H1 (cell line): ENCODE measurements around the gene PCDHAC2. TPM values are rescaled to one million over a fixed set of nuclear protein-coding genes. Genes with fewer than 3 reads are reported as not detected.

ENCODE experiments used
- CTCF ChIA-PET: fragments of 300-600 bp; sonication (Branson Sonifier 250); formaldehyde crosslinking; loops from one replicate; lab custom pipeline; 2021; ENCODE audit not compliant: partially characterized antibody; lab: Charles Lee
- POLR2A ChIA-PET: fragments of 300-600 bp; sonication (Branson Sonifier 250); formaldehyde crosslinking; loops from one replicate; lab custom pipeline; 2021; ENCODE audit warnings: inconsistent platforms; ENCODE audit not compliant: partially characterized antibody; lab: Charles Lee
- DNase-seq, 2 experiments: peaks; one replicate each; pipeline versions ENCODE4 v3.0.0 to v3.0.0-alpha.2; 2010 to 2022; ENCODE audit warnings: low spot score in 2 of 2, low read depth in 1 of 2, mixed read lengths in 1 of 2
- FAIRE-seq: peaks from 2 replicates; lab custom pipeline; 2011; peaks lifted over from hg19 to GRCh38; lab: Jason Lieb, UNC
- H2AFZ ChIP-seq: 2 replicates; pipeline ENCODE4 v1.8.1; 2012; ENCODE audit warnings: low read length, inconsistent platforms
- H2AK5ac ChIP-seq: 2 replicates; pipeline ENCODE4 v1.6.1; 2013; ENCODE audit warnings: low read depth, low read length
- H2BK120ac ChIP-seq: replicated peaks from 2 replicates; pipeline ENCODE3; 2013; ENCODE audit warnings: low read depth, low read length, inconsistent platforms
- H2BK12ac ChIP-seq: 2 replicates; pipeline ENCODE4 v1.6.1; 2013; ENCODE audit warnings: low read depth, low read length
- H2BK15ac ChIP-seq: 2 replicates; pipeline ENCODE4 v1.6.1; 2013; ENCODE audit warnings: low read length
- H2BK20ac ChIP-seq: 2 replicates; pipeline ENCODE4 v1.6.1; 2013; ENCODE audit warnings: low read length
- H2BK5ac ChIP-seq: 2 replicates; pipeline ENCODE4 v1.6.1; 2013; ENCODE audit warnings: low read depth, low read length
- H3K14ac ChIP-seq: 2 replicates; pipeline ENCODE4 v1.6.1; 2013; ENCODE audit warnings: inconsistent platforms; ENCODE audit not compliant: insufficient read length
- H3K18ac ChIP-seq: 2 replicates; pipeline ENCODE4 v1.6.1; 2013; ENCODE audit warnings: low read length; ENCODE audit errors: extremely low read depth
- H3K23ac ChIP-seq: 2 replicates; pipeline ENCODE4 v1.6.1; 2013; ENCODE audit warnings: inconsistent platforms; ENCODE audit not compliant: insufficient read length
- H3K23me2 ChIP-seq: 2 replicates; pipeline ENCODE4 v1.6.1; 2013; ENCODE audit warnings: low read depth, low read length
- H3K27ac ChIP-seq: 2 replicates; pipeline ENCODE4 v1.6.1; 2011; ENCODE audit warnings: low read depth, low read length, inconsistent platforms
- H3K27me3 ChIP-seq, 4 experiments: replicated peaks in 1 of 4; 1 replicate in 1 of 4; 2 replicates in 3 of 4; pipeline versions ENCODE4 v1.6.1 to v1.8.1; 2011 to 2013; ENCODE audit warnings: low read length in 3 of 4, mild to moderate bottlenecking in 3 of 4, inconsistent platforms in 2 of 4, mixed read lengths in 2 of 4, moderate library complexity in 1 of 4; ENCODE audit not compliant: control insufficient read depth in 3 of 4, insufficient read depth in 3 of 4; ENCODE audit errors: extremely low read depth in 1 of 4
- H3K36me3 ChIP-seq, 4 experiments: 2 replicates each; pipeline versions ENCODE4 v1.6.1 to v1.8.1; 2011 to 2013; ENCODE audit warnings: mild to moderate bottlenecking in 4 of 4, low read length in 3 of 4, moderate library complexity in 2 of 4, control low read depth in 1 of 4, inconsistent platforms in 1 of 4; ENCODE audit not compliant: insufficient read depth in 4 of 4, control insufficient read depth in 2 of 4
- H3K4ac ChIP-seq: replicated peaks from 2 replicates; pipeline ENCODE3; 2013; ENCODE audit warnings: low read length, low read depth, mixed read lengths, inconsistent platforms; ENCODE audit not compliant: insufficient read length
- H3K4me1 ChIP-seq, 4 experiments: replicated peaks in 1 of 4; 1 replicate in 1 of 4; 2 replicates in 3 of 4; pipeline versions ENCODE4 v1.6.1 to v1.8.1; 2011 to 2013; ENCODE audit warnings: low read length in 3 of 4, inconsistent platforms in 2 of 4, mixed read lengths in 1 of 4; ENCODE audit not compliant: insufficient read depth in 4 of 4, control insufficient read depth in 3 of 4
- H3K4me2 ChIP-seq, 2 experiments: 2 replicates each; pipeline versions ENCODE4 v1.6.1 to v1.8.1; 2011 to 2013; ENCODE audit warnings: low read depth in 2 of 2, low read length in 2 of 2, control low read depth in 1 of 2, inconsistent platforms in 1 of 2, mild to moderate bottlenecking in 1 of 2; ENCODE audit not compliant: insufficient read depth in 1 of 2
- H3K4me3 ChIP-seq, 4 experiments: fragments of 200-600, 300-600 bp in 1 of 4; sonication (generic), shearing (Covaris generic), sonication (Bioruptor Twin) in 1 of 4; 2 replicates each; pipeline versions ENCODE4 v1.5.1 to v1.8.1; 2011 to 2016; ENCODE audit warnings: low read length in 4 of 4, low read depth in 3 of 4, control low read depth in 2 of 4, inconsistent platforms in 2 of 4, mild to moderate bottlenecking in 2 of 4, mixed read lengths in 1 of 4, moderate library complexity in 1 of 4; ENCODE audit not compliant: insufficient read depth in 2 of 4; ENCODE audit errors: extremely low read depth in 1 of 4
- H3K56ac ChIP-seq: replicated peaks from 2 replicates; pipeline ENCODE3; 2013; ENCODE audit warnings: low read depth, mild to moderate bottlenecking, mixed read lengths, low read length, inconsistent platforms; ENCODE audit not compliant: insufficient read length
- H3K79me1 ChIP-seq: 2 replicates; pipeline ENCODE4 v1.6.1; 2013; ENCODE audit warnings: low read depth, low read length, control low read depth
- H3K79me2 ChIP-seq, 2 experiments: 2 replicates each; pipeline versions ENCODE4 v1.6.1 to v1.8.1; 2012 to 2013; ENCODE audit warnings: low read length in 2 of 2, mild to moderate bottlenecking in 2 of 2, inconsistent platforms in 1 of 2; ENCODE audit not compliant: insufficient read depth in 2 of 2, control insufficient read depth in 1 of 2
- H3K9ac ChIP-seq, 4 experiments: replicated peaks in 1 of 4; 1 replicate in 1 of 4; 2 replicates in 3 of 4; pipeline versions ENCODE4 v1.6.1 to v1.8.1; 2011 to 2013; ENCODE audit warnings: low read depth in 3 of 4, low read length in 3 of 4, control low read depth in 2 of 4, mild to moderate bottlenecking in 2 of 4, moderate library complexity in 2 of 4, inconsistent platforms in 1 of 4; ENCODE audit errors: extremely low read depth in 1 of 4
- H3K9me3 ChIP-seq, 2 experiments: 2 replicates each; pipeline versions ENCODE4 v1.6.1 to v1.8.1; 2012 to 2013; ENCODE audit warnings: mild to moderate bottlenecking in 2 of 2, moderate library complexity in 2 of 2, control low read depth in 1 of 2, inconsistent platforms in 1 of 2, low read depth in 1 of 2, low read length in 1 of 2, mixed read lengths in 1 of 2; ENCODE audit not compliant: insufficient read depth in 2 of 2
- H4K20me1 ChIP-seq, 2 experiments: replicated peaks in 1 of 2; 2 replicates each; pipeline versions ENCODE3 to v1.8.1; 2011 to 2013; ENCODE audit warnings: inconsistent platforms in 2 of 2, low read length in 2 of 2, mild to moderate bottlenecking in 1 of 2; ENCODE audit not compliant: insufficient read depth in 2 of 2, control insufficient read depth in 1 of 2
- H4K5ac ChIP-seq: 2 replicates; pipeline ENCODE4 v1.6.1; 2013; ENCODE audit warnings: low read length, low read depth, mixed read lengths, inconsistent platforms; ENCODE audit not compliant: insufficient read length
- H4K8ac ChIP-seq: 2 replicates; pipeline ENCODE4 v1.8.0; 2013; ENCODE audit warnings: mild to moderate bottlenecking, moderate library complexity, low read length, inconsistent platforms; ENCODE audit not compliant: insufficient read depth; ENCODE audit errors: extremely low read depth
- H4K91ac ChIP-seq: replicated peaks from 2 replicates; pipeline ENCODE3; 2013; ENCODE audit warnings: low read length, mixed read lengths, inconsistent platforms; ENCODE audit not compliant: insufficient read length
- JUND ChIP-seq: IDR thresholded peaks from 2 replicates; pipeline ENCODE4 v1.6.1; 2011; ENCODE audit warnings: mild to moderate bottlenecking, improper control_type of control experiment, low read length
- MAFK ChIP-seq: IDR thresholded peaks from 2 replicates; pipeline ENCODE4 v1.6.1; 2012; ENCODE audit warnings: low read depth, mild to moderate bottlenecking, improper control_type of control experiment, low read length
- SIX5 ChIP-seq: IDR thresholded peaks from 2 replicates; pipeline ENCODE4 v1.6.1; 2011; ENCODE audit warnings: mild to moderate bottlenecking, low read depth, low read length
- WGBS, 2 experiments: shearing (Covaris generic) in 1 of 2; methylation state at CpG; one replicate each; pipeline versions ENCODE4 v1.1.6 to v1.1.7; 2013 to 2015; ENCODE audit warnings: low lambda C conversion rate in 2 of 2, mixed read lengths in 2 of 2, inconsistent platforms in 1 of 2, low coverage in 1 of 2, missing lambda C conversion rate in 1 of 2; ENCODE audit not compliant: insufficient replicate concordance in 2 of 2, insufficient coverage in 1 of 2, insufficient read length in 1 of 2; ENCODE audit errors: extremely low coverage in 1 of 2, missing lambda C conversion rate in 1 of 2; 5-methylcytosine and 5-hydroxymethylcytosine counted together
- polyA plus RNA-seq, 7 experiments: library from polyadenylated mRNA; depleted of rRNA in 3 of 7; stranded (reverse) in 5 of 7; unstranded in 2 of 7; fragments of >200 nt in 5 of 7; fragments of 200-250 nt in 2 of 7; gene quantifications; 1 replicate in 5 of 7; 2 replicates in 1 of 7; 4 replicates in 1 of 7; pipeline versions ENCODE4 v1.2.1 to v1.2.3, GENCODE V29; 2011 to 2013; ENCODE audit warnings: missing spikeins in 2 of 7, mixed read lengths in 2 of 7
- total RNA-seq: library from RNA; stranded (reverse); fragmentation: NEBNext Ultra II Directional; extraction: Animal tissue kit (Norgen Biotek cat#: 25700); gene quantifications from 2 replicates; pipeline ENCODE4 v1.2.1, GENCODE V29; 2021

PCDHAC2 gene
- total and polyA plus RNA-seq, 2 of the 8 experiments (the other 6 are each of a cell fraction or from before 2014, with no cell fraction given) = 3.7 to 5.0 TPM

- no peak for FAIRE-seq
- CTCF ChIA-PET = interaction anchor here (0.6 to 1.7 kb wide), 4 partner anchors 13 to 98 kb away, joined by 3 to 8 read pairs (median 4); partner anchors contain the start of genes PCDHA10 and PCDHAC2
Observed at GRCh38 chr5:140953234-140953633, 13.0 kb upstream of the PCDHAC2 start.

More at GRCh38 chr5:140953234-140953633, 13.0 kb upstream of the PCDHAC2 start:
- Histone ChIP-seq H2AFZ (no peak overlapping the region), H3K79me1 (no peaks in the 10 kb centered on the region), H3K4ac (no peak overlapping the region), H3K4me1 (no peaks in the 10 kb centered on the region), H3K4me3 (no peak overlapping the region), H4K91ac (no peak overlapping the region)
- TF ChIP-seq SIX5 = no peak
- no peak for TF ChIP-seq JUND
- TF ChIP-seq MAFK = no peak
- TF ChIP-seq, all 59 proteins: peak for 0
- no peak overlapping the region for H2AK5ac ChIP-seq
- H4K5ac ChIP-seq = no peak overlapping the region
- H3K27me3 ChIP-seq = no peaks in the 10 kb centered on the region
- no peaks in the 10 kb centered on the region for H3K36me3 ChIP-seq
- no peaks in the 10 kb centered on the region for H3K79me2 ChIP-seq
- no peak overlapping the region for H2BK15ac ChIP-seq
- no peak overlapping the region for H2BK120ac ChIP-seq
- H4K8ac ChIP-seq = no peak overlapping the region
- no peaks in the 10 kb centered on the region for H3K23me2 ChIP-seq
- H3K4me2 ChIP-seq = no peak overlapping the region
- H2BK5ac ChIP-seq = no peak overlapping the region
- no peak overlapping the region for H3K27ac ChIP-seq
- H3K9ac ChIP-seq = no peak overlapping the region
- POLR2A ChIA-PET = interaction anchor here (1.1 kb wide), 1 partner anchor 77 kb away, joined by 3 read pairs; no protein-coding TSS in a partner anchor
- H2BK12ac ChIP-seq = no peak overlapping the region
- no peaks in the 10 kb centered on the region for H3K9me3 ChIP-seq
- DNase-seq = no peak
- no peak overlapping the region for H2BK20ac ChIP-seq
- WGBS, 2 experiments = 64% methylated on average over 2 of the region's 2 CpGs; no CpG with 5 or more reads in 1 of the 2 experiments
- no peak overlapping the region for H3K14ac ChIP-seq
- H3K56ac ChIP-seq = no peak overlapping the region
- H3K23ac ChIP-seq = no peak overlapping the region
- H4K20me1 ChIP-seq = no peaks in the 10 kb centered on the region
- H3K18ac ChIP-seq = no peak overlapping the region
